Activated CD8-positive, alpha-beta memory T cell treated with anti-CD3 and anti-CD28 coated beads, Interleukin-2, amount 50 U/mL, for 1 hour (primary cell): ENCODE data around the gene MED9.
"Not testable (repeated sequence)": the region's sequence is repeated elsewhere in the genome, so short reads cannot be mapped to it uniquely, and the experiment has no call there.

Source experiments
- DNase-seq: peaks from one replicate; pipeline ENCODE4 v3.0.0-alpha.2; 2020; ENCODE audit errors: extremely low read depth

The MED9 gene

GRCh38 chr17:17476865-17477467 is at the start of gene MED9:
TSS of gene MED9 (plus strand) at chr17:17477000. CDS start at chr17:17477042, 42 bp downstream.
- peak; percentile 87 for DNase-seq

- DNase-seq: no peak
These were observed 47.6 kb upstream of the MED9 start for GRCh38 chr17:17429222-17429621.

GRCh38 chr17:17430924-17431323 is 45.9 kb upstream of the MED9 start:
- not testable (repeated sequence) for DNase-seq

- no peak for DNase-seq
These were observed 45.2 kb upstream of the MED9 start for GRCh38 chr17:17431605-17432004.

- no peak for DNase-seq
These were observed 43.6 kb upstream of the MED9 start for GRCh38 chr17:17433000-17433703.

GRCh38 chr17:17434477-17434876 is 42.3 kb upstream of the MED9 start:
- no peak for DNase-seq

GRCh38 chr17:17435323-17435722 is 41.5 kb upstream of the MED9 start:
- DNase-seq: no peak

- no peak for DNase-seq
These were observed 39.3 kb upstream of the MED9 start for GRCh38 chr17:17437461-17437860.

GRCh38 chr17:17437893-17438292 is 38.9 kb upstream of the MED9 start:
- DNase-seq: no peak

GRCh38 chr17:17440010-17440843 is 36.6 kb upstream of the MED9 start:
- peak; percentile 43 for DNase-seq

- no peak for DNase-seq
These were observed 35.7 kb upstream of the MED9 start for GRCh38 chr17:17440938-17441675.

- DNase-seq: no peak
These were observed 33.6 kb upstream of the MED9 start for GRCh38 chr17:17443173-17443572.

- DNase-seq: no peak
These were observed 31.4 kb upstream of the MED9 start for GRCh38 chr17:17445296-17445924.

GRCh38 chr17:17445925-17446665 is 30.7 kb upstream of the MED9 start:
- no peak for DNase-seq

- DNase-seq: no peak
These were observed 30.1 kb upstream of the MED9 start for GRCh38 chr17:17446666-17447155.

- DNase-seq: no peak
These were observed 29.5 kb upstream of the MED9 start for GRCh38 chr17:17447264-17447663.

GRCh38 chr17:17448076-17448475 is 28.7 kb upstream of the MED9 start:
- no peak for DNase-seq

- DNase-seq: no peak
These were observed 28.1 kb upstream of the MED9 start for GRCh38 chr17:17448723-17449122.

- no peak for DNase-seq
These were observed 23.7 kb upstream of the MED9 start for GRCh38 chr17:17453088-17453487.

- DNase-seq: no peak
These were observed 22.5 kb upstream of the MED9 start for GRCh38 chr17:17454276-17454675.

- not testable (repeated sequence) for DNase-seq
These were observed 22.1 kb upstream of the MED9 start for GRCh38 chr17:17454700-17455099.
